ENCODE results near the gene SORCS2. TPM values are rescaled to one million over a fixed set of nuclear protein-coding genes. Genes with fewer than 3 reads are reported as not detected.

The SORCS2 gene
- total RNA-seq, 2 donors from 2014 or later: 0.05 to 0.07 TPM

GRCh38 chr4:7608046-7608445 lies 415.7 kb downstream of the SORCS2 start:
- Mint-ChIP-seq H3K4me1 (ENCODE audit: low read depth) (no peaks in the 10 kb centered on the region), H3K4me3 (no peak overlapping the region), H3K9me3 (peaks cover 2% of the 10 kb centered on the region in 2 donors), H3K27ac (no peak overlapping the region), H3K27me3 (ENCODE audit: low read depth) (no peaks in the 10 kb centered on the region), H3K36me3 (ENCODE audit: insufficient read depth in 2 of 2) (peaks cover 0 to 3% of the 10 kb centered on the region in 2 donors)
- DNase-seq (no peak), ATAC-seq (replicated peaks in 1 of 2) (no peak)

- DNase-seq: no peak
- no peak overlapping the region for H3K27ac Mint-ChIP-seq
Measured at GRCh38 chr4:7609316-7609715, 417.0 kb downstream of the SORCS2 start.

GRCh38 chr4:7610022-7610670 lies 417.8 kb downstream of the SORCS2 start:
- Mint-ChIP-seq H3K27ac (no peak overlapping the region), H3K4me1 (ENCODE audit: low read depth) (no peaks in the 10 kb centered on the region), H3K36me3 (ENCODE audit: insufficient read depth in 2 of 2) (no peaks in the 10 kb centered on the region), H3K4me3 (no peak overlapping the region), H3K27me3 (ENCODE audit: low read depth) (no peaks in the 10 kb centered on the region), H3K9me3 (no peaks in the 10 kb centered on the region)
- DNase-seq: no peak
- no peak for ATAC-seq (replicated peaks in 1 of 2)

More at GRCh38 chr4:7609316-7609715, 417.0 kb downstream of the SORCS2 start:
- no peaks in the 10 kb centered on the region for H3K27me3 Mint-ChIP-seq (ENCODE audit: low read depth)
- H3K36me3 Mint-ChIP-seq (ENCODE audit: insufficient read depth in 2 of 2): no peaks in the 10 kb centered on the region
- H3K4me1 Mint-ChIP-seq (ENCODE audit: low read depth): no peaks in the 10 kb centered on the region
- ATAC-seq (replicated peaks in 1 of 2): no peak
- peaks cover 0 to 2% of the 10 kb centered on the region in 2 donors for H3K9me3 Mint-ChIP-seq
- H3K4me3 Mint-ChIP-seq: no peak overlapping the region

GRCh38 chr4:7610841-7611240 lies 418.5 kb downstream of the SORCS2 start:
- Mint-ChIP-seq H3K9me3 (no peaks in the 10 kb centered on the region), H3K4me3 (no peak overlapping the region), H3K27me3 (ENCODE audit: low read depth) (no peaks in the 10 kb centered on the region), H3K27ac (no peak overlapping the region), H3K36me3 (ENCODE audit: insufficient read depth in 2 of 2) (no peaks in the 10 kb centered on the region), H3K4me1 (ENCODE audit: low read depth) (no peaks in the 10 kb centered on the region)
- DNase-seq: no peak
- ATAC-seq (replicated peaks in 1 of 2): no peak

- Mint-ChIP-seq H3K27ac (no peak overlapping the region), H3K4me3 (no peak overlapping the region), H3K27me3 (ENCODE audit: low read depth) (no peaks in the 10 kb centered on the region), H3K36me3 (ENCODE audit: insufficient read depth in 2 of 2) (no peaks in the 10 kb centered on the region), H3K9me3 (no peaks in the 10 kb centered on the region), H3K4me1 (ENCODE audit: low read depth) (no peaks in the 10 kb centered on the region)
- ATAC-seq (replicated peaks in 1 of 2): no peak
- no peak for DNase-seq
Measured at GRCh38 chr4:7612311-7612897, 420.1 kb downstream of the SORCS2 start.

- Mint-ChIP-seq H3K27me3 (ENCODE audit: low read depth) (no peaks in the 10 kb centered on the region), H3K9me3 (no peaks in the 10 kb centered on the region), H3K27ac (no peak overlapping the region), H3K4me3 (no peak overlapping the region), H3K36me3 (ENCODE audit: insufficient read depth in 2 of 2) (no peaks in the 10 kb centered on the region), H3K4me1 (ENCODE audit: low read depth) (no peaks in the 10 kb centered on the region)
- DNase-seq: no peak
- ATAC-seq (replicated peaks in 1 of 2): no peak
Measured at GRCh38 chr4:7614350-7614949, 422.1 kb downstream of the SORCS2 start.

GRCh38 chr4:7616193-7616592 lies 423.9 kb downstream of the SORCS2 start:
- no peak for DNase-seq
- ATAC-seq (replicated peaks in 1 of 2): no peak
- Mint-ChIP-seq H3K36me3 (ENCODE audit: insufficient read depth in 2 of 2) (no peaks in the 10 kb centered on the region), H3K4me1 (ENCODE audit: low read depth) (no peaks in the 10 kb centered on the region), H3K4me3 (no peak overlapping the region), H3K27ac (no peak overlapping the region), H3K9me3 (no peaks in the 10 kb centered on the region), H3K27me3 (ENCODE audit: low read depth) (no peaks in the 10 kb centered on the region)

- Mint-ChIP-seq H3K27me3 (ENCODE audit: low read depth) (no peaks in the 10 kb centered on the region), H3K36me3 (ENCODE audit: insufficient read depth in 2 of 2) (no peaks in the 10 kb centered on the region), H3K4me1 (ENCODE audit: low read depth) (no peaks in the 10 kb centered on the region), H3K9me3 (no peaks in the 10 kb centered on the region), H3K4me3 (no peak overlapping the region), H3K27ac (no peak overlapping the region)
- ATAC-seq (replicated peaks in 1 of 2) (no peak), DNase-seq (no peak)
Measured at GRCh38 chr4:7618361-7618760, 426.0 kb downstream of the SORCS2 start.

GRCh38 chr4:7620086-7620813 lies 427.9 kb downstream of the SORCS2 start:
- no peak overlapping the region for H3K4me3 Mint-ChIP-seq
- H3K27me3 Mint-ChIP-seq (ENCODE audit: low read depth): peaks cover 5% of the 10 kb centered on the region
- H3K36me3 Mint-ChIP-seq (ENCODE audit: insufficient read depth in 2 of 2): no peaks in the 10 kb centered on the region
- no peaks in the 10 kb centered on the region for H3K4me1 Mint-ChIP-seq (ENCODE audit: low read depth)
- no peak for ATAC-seq (replicated peaks in 1 of 2)
- DNase-seq: no peak
- H3K9me3 Mint-ChIP-seq: no peaks in the 10 kb centered on the region
- H3K27ac Mint-ChIP-seq: no peak overlapping the region

GRCh38 chr4:7620814-7621176 lies 428.5 kb downstream of the SORCS2 start:
- no peak overlapping the region for H3K4me3 Mint-ChIP-seq
- H3K27ac Mint-ChIP-seq: no peak overlapping the region
- no peaks in the 10 kb centered on the region for H3K36me3 Mint-ChIP-seq (ENCODE audit: insufficient read depth in 2 of 2)
- H3K4me1 Mint-ChIP-seq (ENCODE audit: low read depth): no peaks in the 10 kb centered on the region
- ATAC-seq (replicated peaks in 1 of 2) (no peak), DNase-seq (no peak)
- H3K9me3 Mint-ChIP-seq: no peaks in the 10 kb centered on the region
- peaks cover 5% of the 10 kb centered on the region for H3K27me3 Mint-ChIP-seq (ENCODE audit: low read depth)

GRCh38 chr4:7621252-7622035 lies 429.1 kb downstream of the SORCS2 start:
- Mint-ChIP-seq H3K27me3 (ENCODE audit: low read depth) (peaks cover 5% of the 10 kb centered on the region), H3K36me3 (ENCODE audit: insufficient read depth in 2 of 2) (no peaks in the 10 kb centered on the region), H3K4me3 (no peak overlapping the region), H3K9me3 (no peaks in the 10 kb centered on the region), H3K4me1 (ENCODE audit: low read depth) (no peaks in the 10 kb centered on the region), H3K27ac (no peak overlapping the region)
- no peak for ATAC-seq (replicated peaks in 1 of 2)
- no peak for DNase-seq

- H3K4me1 Mint-ChIP-seq (ENCODE audit: low read depth): no peaks in the 10 kb centered on the region
- H3K36me3 Mint-ChIP-seq (ENCODE audit: insufficient read depth in 2 of 2): no peaks in the 10 kb centered on the region
- no peak overlapping the region for H3K4me3 Mint-ChIP-seq
- DNase-seq (no peak), ATAC-seq (replicated peaks in 1 of 2) (no peak)
- H3K27ac Mint-ChIP-seq: no peak overlapping the region
- H3K9me3 Mint-ChIP-seq: no peaks in the 10 kb centered on the region
- H3K27me3 Mint-ChIP-seq (ENCODE audit: low read depth): peaks cover 5% of the 10 kb centered on the region
Measured at GRCh38 chr4:7622371-7622770, 430.0 kb downstream of the SORCS2 start.

GRCh38 chr4:7623468-7623867 lies 431.1 kb downstream of the SORCS2 start:
- no peaks in the 10 kb centered on the region for H3K4me1 Mint-ChIP-seq (ENCODE audit: low read depth)
- no peak overlapping the region for H3K27ac Mint-ChIP-seq
- peaks cover 5% of the 10 kb centered on the region for H3K27me3 Mint-ChIP-seq (ENCODE audit: low read depth)
- no peaks in the 10 kb centered on the region for H3K9me3 Mint-ChIP-seq
- no peaks in the 10 kb centered on the region for H3K36me3 Mint-ChIP-seq (ENCODE audit: insufficient read depth in 2 of 2)
- no peak overlapping the region for H3K4me3 Mint-ChIP-seq
- ATAC-seq (replicated peaks in 1 of 2) (no peak), DNase-seq (no peak)

All from activated T-cell treated with anti-CD3 and anti-CD28 coated beads, Interleukin-2, amount 50 U/mL, for 72 hours (primary cell).